Measurements from ENCODE around the gene ZFYVE9. TPM values are rescaled to one million over a fixed set of nuclear protein-coding genes. Genes with fewer than 3 reads are reported as not detected.

The ZFYVE9 gene
- total RNA-seq, 6 experiments from 2014 or later, result 15.4 to 18.9 (median 17.4) TPM

GRCh38 chr1:52332411-52332810, 190.5 kb downstream of the ZFYVE9 start:
- no peak overlapping the region for H3K4me3 Mint-ChIP-seq
- peaks cover 5% of the 10 kb centered on the region; the same call in 1 of the 2 replicates for H3K36me3 Mint-ChIP-seq (ENCODE audit: low read depth)
- no peaks in the 10 kb centered on the region for H3K9me3 Mint-ChIP-seq
- H3K4me1 Mint-ChIP-seq (ENCODE audit: low read depth), result peaks cover 12% of the 10 kb centered on the region
- TF ChIP-seq CTCF (IDR thresholded peaks at IDR 0.05), result no peak
- no peak for DNase-seq
- no peak overlapping the region for H3K27ac Mint-ChIP-seq
- no peaks in the 10 kb centered on the region for H3K27me3 Mint-ChIP-seq (ENCODE audit: insufficient read depth)

GRCh38 chr1:52334906-52335528, 193.1 kb downstream of the ZFYVE9 start:
- no peak overlapping the region for H3K27ac Mint-ChIP-seq
- no peak for TF ChIP-seq CTCF (IDR thresholded peaks at IDR 0.05)
- H3K27me3 Mint-ChIP-seq (ENCODE audit: insufficient read depth), result no peaks in the 10 kb centered on the region; the same call in 1 of the 2 replicates
- H3K4me1 Mint-ChIP-seq (ENCODE audit: low read depth), result no peaks in the 10 kb centered on the region
- no peak overlapping the region for H3K4me3 Mint-ChIP-seq
- no peak for DNase-seq
- no peaks in the 10 kb centered on the region for H3K9me3 Mint-ChIP-seq
- peaks cover 5% of the 10 kb centered on the region; the same call in 1 of the 2 replicates for H3K36me3 Mint-ChIP-seq (ENCODE audit: low read depth)

- H3K36me3 Mint-ChIP-seq (ENCODE audit: low read depth), result peaks cover 5% of the 10 kb centered on the region; the same call in 1 of the 2 replicates
- no peak overlapping the region for H3K27ac Mint-ChIP-seq
- TF ChIP-seq CTCF (IDR thresholded peaks at IDR 0.05), result no peak
- no peaks in the 10 kb centered on the region; the same call in 1 of the 2 replicates for H3K27me3 Mint-ChIP-seq (ENCODE audit: insufficient read depth)
- no peak for DNase-seq
- no peak overlapping the region for H3K4me3 Mint-ChIP-seq
- no peaks in the 10 kb centered on the region for H3K4me1 Mint-ChIP-seq (ENCODE audit: low read depth)
- no peaks in the 10 kb centered on the region for H3K9me3 Mint-ChIP-seq
Observed at GRCh38 chr1:52337439-52337838, 195.6 kb downstream of the ZFYVE9 start.

GRCh38 chr1:52341655-52342260, 199.9 kb downstream of the ZFYVE9 start:
- Mint-ChIP-seq H3K4me1 (ENCODE audit: low read depth) (no peaks in the 10 kb centered on the region), H3K36me3 (ENCODE audit: low read depth) (no peaks in the 10 kb centered on the region), H3K9me3 (no peaks in the 10 kb centered on the region), H3K27ac (no peak overlapping the region), H3K27me3 (ENCODE audit: insufficient read depth) (no peaks in the 10 kb centered on the region; the same call in none of the 2 replicates), H3K4me3 (no peak overlapping the region)
- TF ChIP-seq CTCF (IDR thresholded peaks at IDR 0.05), result no peak
- DNase-seq, result no peak

- Mint-ChIP-seq H3K36me3 (ENCODE audit: low read depth) (no peaks in the 10 kb centered on the region), H3K27me3 (ENCODE audit: insufficient read depth) (no peaks in the 10 kb centered on the region; the same call in 1 of the 2 replicates), H3K27ac (no peak overlapping the region), H3K4me1 (ENCODE audit: low read depth) (no peaks in the 10 kb centered on the region), H3K9me3 (no peaks in the 10 kb centered on the region), H3K4me3 (no peak overlapping the region)
- TF ChIP-seq CTCF (IDR thresholded peaks at IDR 0.05), result no peak
- no peak for DNase-seq
Observed at GRCh38 chr1:52343979-52344378, 202.1 kb downstream of the ZFYVE9 start.
